ENCODE measurements around the gene RUNDC1.

The RUNDC1 gene

GRCh38 chr17:43020789-43021740, 40.7 kb downstream of the RUNDC1 start:
- CTCF ChIA-PET: interaction anchor here (1.3 to 2.2 kb wide), 3 partner anchors 10 to 150 kb away, joined by 3 to 6 read pairs (median 4); partner anchors contain the start of genes NBR1 and RPL27
- H3K4me3 ChIP-seq (ENCODE audit: low read depth, low read length): peak overlapping the region; percentile 98
- no peak for DNase-seq (ENCODE audit: low read depth, low spot score)
- TF ChIP-seq, protein P1, sequence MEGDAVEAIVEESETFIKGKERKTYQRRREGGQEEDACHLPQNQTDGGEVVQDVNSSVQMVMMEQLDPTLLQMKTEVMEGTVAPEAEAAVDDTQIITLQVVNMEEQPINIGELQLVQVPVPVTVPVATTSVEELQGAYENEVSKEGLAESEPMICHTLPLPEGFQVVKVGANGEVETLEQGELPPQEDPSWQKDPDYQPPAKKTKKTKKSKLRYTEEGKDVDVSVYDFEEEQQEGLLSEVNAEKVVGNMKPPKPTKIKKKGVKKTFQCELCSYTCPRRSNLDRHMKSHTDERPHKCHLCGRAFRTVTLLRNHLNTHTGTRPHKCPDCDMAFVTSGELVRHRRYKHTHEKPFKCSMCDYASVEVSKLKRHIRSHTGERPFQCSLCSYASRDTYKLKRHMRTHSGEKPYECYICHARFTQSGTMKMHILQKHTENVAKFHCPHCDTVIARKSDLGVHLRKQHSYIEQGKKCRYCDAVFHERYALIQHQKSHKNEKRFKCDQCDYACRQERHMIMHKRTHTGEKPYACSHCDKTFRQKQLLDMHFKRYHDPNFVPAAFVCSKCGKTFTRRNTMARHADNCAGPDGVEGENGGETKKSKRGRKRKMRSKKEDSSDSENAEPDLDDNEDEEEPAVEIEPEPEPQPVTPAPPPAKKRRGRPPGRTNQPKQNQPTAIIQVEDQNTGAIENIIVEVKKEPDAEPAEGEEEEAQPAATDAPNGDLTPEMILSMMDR (IDR thresholded peaks at IDR 0.05; ENCODE audit: insufficient read depth, low read length, missing control alignments): no peak
- POLR2A ChIA-PET: interaction anchor here (0.6 to 2.0 kb wide), 4 partner anchors 14 to 295 kb away, joined by 3 to 13 read pairs (median 8); partner anchors contain the start of genes IFI35 and RPL27

DNA sequence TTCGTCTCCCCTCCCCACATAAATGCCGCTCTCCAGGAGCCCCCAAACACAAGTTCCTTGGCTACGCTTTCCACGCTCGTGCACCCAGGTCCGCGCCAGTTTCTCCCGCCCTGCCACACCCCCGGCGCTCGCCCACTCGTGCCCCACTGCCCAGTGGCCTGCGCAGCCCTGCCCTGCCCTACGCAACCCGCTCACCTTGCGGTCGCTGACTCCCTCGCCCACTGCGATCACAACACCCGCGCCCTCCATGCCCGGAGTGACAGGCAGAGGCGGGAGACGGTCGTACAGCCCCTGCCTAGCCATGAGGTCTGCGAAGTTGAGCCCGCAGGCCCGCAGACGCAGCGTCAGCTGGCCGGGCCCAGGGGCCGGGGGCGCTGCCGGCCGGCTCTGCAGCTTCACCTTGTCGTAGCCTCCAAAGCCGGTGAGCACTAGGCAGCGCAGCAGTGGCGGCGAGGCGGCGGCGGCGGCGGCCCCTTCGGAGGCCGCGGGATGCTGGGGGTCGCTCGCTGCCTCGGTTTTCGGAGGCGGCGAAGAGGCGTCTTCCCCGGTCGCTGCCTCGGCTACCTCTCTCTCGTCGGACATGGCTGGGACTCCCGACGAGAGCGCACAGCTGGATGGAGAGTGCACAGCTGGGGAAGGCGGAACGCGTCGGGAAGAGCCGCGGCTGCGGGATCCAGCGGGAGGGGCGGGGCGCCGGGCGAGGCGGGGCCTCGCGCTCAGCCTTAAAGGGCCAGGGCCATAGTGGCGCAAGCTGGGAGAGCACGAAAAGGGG, 41.6 kb downstream of the RUNDC1 start, which contains the start of gene VAT1:
VAT1 (minus strand) TSS at position 645 of the 772 bp plus-strand sequence; CDS start at position 582, 63 bp downstream.
- TF ChIP-seq, protein P1 (IDR thresholded peaks at IDR 0.05; ENCODE audit: insufficient read depth, low read length, missing control alignments): no peak
- peak within 1 kb of the TSS; percentile 98 for H3K4me3 ChIP-seq (ENCODE audit: low read depth, low read length)
- no peak for DNase-seq (ENCODE audit: low read depth, low spot score)
- POLR2A ChIA-PET: interaction anchor here (0.6 to 2.0 kb wide), 4 partner anchors 24 to 1087 kb away, joined by 3 to 13 read pairs (median 7); partner anchors contain the start of gene RPL27
- CTCF ChIA-PET: interaction anchor here (1.5 to 2.2 kb wide), 2 partner anchors 24 to 149 kb away, joined by 3 to 6 read pairs; partner anchors contain the start of genes NBR1 and RPL27

- CTCF ChIA-PET: interaction anchor here (0.6 to 2.2 kb wide), 33 partner anchors 10 to 315 kb away, joined by 3 to 17 read pairs (median 5); partner anchors contain the start of genes BRCA1 and NBR1
- POLR2A ChIA-PET: interaction anchor here (0.6 to 1.9 kb wide), 8 partner anchors 18 to 291 kb away, joined by 3 to 14 read pairs (median 4); partner anchors contain the start of genes IFI35, NBR1, RPL27 and TMEM106A
- DNase-seq (ENCODE audit: low read depth, low spot score): peak; percentile 56
- peak within 1 kb of the TSS; percentile 66 for H3K4me3 ChIP-seq (ENCODE audit: low read depth, low read length)
- TF ChIP-seq, protein P1 (IDR thresholded peaks at IDR 0.05; ENCODE audit: insufficient read depth, low read length, missing control alignments): peak; percentile 84
Observed at GRCh38 chr17:43024407-43025289, 44.3 kb downstream of the RUNDC1 start, which contains the start of gene RND2. Gene RND2, plus strand, starts transcription at chr17:43025231. Its CDS starts 117 bp downstream, at chr17:43025348.

GRCh38 chr17:43025290-43025657, 44.9 kb downstream of the RUNDC1 start:
- H3K4me3 ChIP-seq (ENCODE audit: low read depth, low read length): peak overlapping the region; percentile 49
- ChIA-PET CTCF (interaction anchor here (1.4 to 2.2 kb wide), 5 partner anchors 13 to 154 kb away, joined by 3 to 16 read pairs (median 5); partner anchors contain the start of gene NBR1), POLR2A (interaction anchor here (0.8 kb wide), 1 partner anchor 18 kb away, joined by 3 read pairs; no protein-coding TSS in a partner anchor)

More at GRCh38 chr17:43025290-43025657, 44.9 kb downstream of the RUNDC1 start:
- DNase-seq (ENCODE audit: low read depth, low spot score): no peak
- TF ChIP-seq, protein P1 (IDR thresholded peaks at IDR 0.05; ENCODE audit: insufficient read depth, low read length, missing control alignments): no peak

All from AG04449 (cell line).